NCI-H510A treated with DMSO at 0.1 percent for 48 hours (cell line): ENCODE results near the gene ERI3.
A peak's percentile ranks its signal among the peaks of the same experiment; 100 is the strongest.

Source experiments
- DNase-seq: peaks from one replicate; lab custom pipeline; 2025; lab: John Stamatoyannopoulos, UW

The ERI3 gene

GRCh38 chr1:44261171-44261817 lies 93.8 kb downstream of the ERI3 start:
- DNase-seq: peak; percentile 96

GRCh38 chr1:44260792-44261170 lies 94.3 kb downstream of the ERI3 start:
- no peak for DNase-seq

- DNase-seq: no peak
Measured at GRCh38 chr1:44259090-44259489, 96.0 kb downstream of the ERI3 start.

DNA sequence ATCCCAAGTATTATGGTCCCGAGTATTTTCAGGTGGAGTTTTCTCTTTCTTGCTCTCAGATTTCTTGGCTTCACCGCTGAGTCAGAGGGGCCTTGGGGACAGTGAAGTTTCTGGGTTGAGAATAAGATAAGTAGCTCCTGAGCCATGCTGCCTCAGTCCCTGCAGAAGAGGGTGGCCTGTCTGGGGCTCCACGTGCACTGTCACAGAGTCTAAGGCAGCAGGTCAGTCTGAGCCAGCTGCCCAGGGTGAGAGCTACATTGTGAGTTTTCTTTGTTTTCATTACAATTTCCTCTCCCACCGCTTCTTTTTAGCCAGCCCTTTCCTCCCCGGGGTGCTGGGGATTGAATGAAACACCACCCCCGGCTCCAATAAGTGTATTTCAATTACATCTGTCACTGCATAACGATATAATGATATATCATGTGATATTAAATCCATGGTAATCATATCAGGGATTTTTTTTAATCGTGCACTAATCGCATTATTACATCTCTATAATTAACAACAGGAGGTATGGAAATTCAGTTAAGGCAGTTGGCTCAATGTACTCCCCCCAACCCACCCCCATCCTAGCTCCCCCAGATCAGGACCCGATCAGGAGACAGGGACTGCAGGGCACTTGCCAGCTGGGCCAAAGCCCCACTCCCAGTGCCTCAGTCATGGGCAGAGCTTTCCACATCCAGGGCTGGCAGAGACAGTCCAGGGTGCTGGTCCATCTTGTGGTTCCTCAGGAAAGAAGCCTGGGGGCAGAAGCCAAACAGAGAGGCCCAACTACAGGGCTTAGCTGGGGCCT lies 98.1 kb downstream of the ERI3 start:
- DNase-seq: no peak

GRCh38 chr1:44254392-44254910 lies 100.6 kb downstream of the ERI3 start:
- no peak for DNase-seq

GRCh38 chr1:44251989-44252671 lies 102.9 kb downstream of the ERI3 start:
- DNase-seq: peak; percentile 83

DNA sequence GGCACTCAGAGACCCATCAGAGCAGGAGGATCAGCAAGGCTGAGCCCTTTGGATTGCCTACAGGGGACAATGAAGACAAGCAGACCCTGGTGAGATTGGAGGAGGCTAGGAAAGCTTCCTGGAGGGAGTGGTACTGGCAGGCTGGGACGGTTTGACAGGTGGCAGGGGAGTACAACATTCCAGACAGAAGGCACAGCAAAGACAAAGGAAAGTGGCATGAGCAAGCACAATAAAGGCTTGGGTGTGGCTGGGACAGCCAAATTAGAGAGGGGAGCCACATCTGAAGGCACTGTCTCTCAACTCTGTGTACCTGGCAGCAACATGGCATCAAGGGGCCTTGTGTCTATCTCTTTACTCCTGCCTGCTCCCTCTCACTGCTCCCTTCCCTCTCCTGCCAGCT lies 103.6 kb downstream of the ERI3 start:
- no peak for DNase-seq

- peak; percentile 96 for DNase-seq
Measured at GRCh38 chr1:44250068-44250781, 104.8 kb downstream of the ERI3 start.

- DNase-seq: peak; percentile 99
Measured at GRCh38 chr1:44249543-44249942, 105.5 kb downstream of the ERI3 start.

DNA sequence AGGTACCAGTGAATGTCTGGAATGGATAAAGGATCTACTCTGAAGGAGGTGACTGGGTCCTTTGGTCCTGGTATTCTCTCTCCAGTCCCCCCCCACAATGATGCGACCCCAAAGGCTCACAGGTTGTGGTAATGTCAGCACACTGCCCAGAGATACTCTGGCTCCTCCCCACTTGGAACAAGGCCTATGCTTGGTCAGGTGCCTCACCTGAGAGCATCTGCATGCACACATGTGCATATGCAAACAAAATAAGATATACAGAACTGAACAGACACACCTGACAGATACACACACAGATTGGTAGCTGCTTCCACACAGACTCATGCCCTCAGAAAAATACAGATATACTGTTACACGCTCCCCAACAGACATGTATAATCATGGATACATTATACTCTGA lies 108.3 kb downstream of the ERI3 start:
- DNase-seq: peak; percentile 94

- DNase-seq: no peak
Measured at GRCh38 chr1:44244986-44245385, 110.1 kb downstream of the ERI3 start.

- no peak for DNase-seq
Measured at GRCh38 chr1:44243782-44244495, 111.1 kb downstream of the ERI3 start.

- no peak for DNase-seq
Measured at GRCh38 chr1:44242746-44243145, 112.3 kb downstream of the ERI3 start.

DNA sequence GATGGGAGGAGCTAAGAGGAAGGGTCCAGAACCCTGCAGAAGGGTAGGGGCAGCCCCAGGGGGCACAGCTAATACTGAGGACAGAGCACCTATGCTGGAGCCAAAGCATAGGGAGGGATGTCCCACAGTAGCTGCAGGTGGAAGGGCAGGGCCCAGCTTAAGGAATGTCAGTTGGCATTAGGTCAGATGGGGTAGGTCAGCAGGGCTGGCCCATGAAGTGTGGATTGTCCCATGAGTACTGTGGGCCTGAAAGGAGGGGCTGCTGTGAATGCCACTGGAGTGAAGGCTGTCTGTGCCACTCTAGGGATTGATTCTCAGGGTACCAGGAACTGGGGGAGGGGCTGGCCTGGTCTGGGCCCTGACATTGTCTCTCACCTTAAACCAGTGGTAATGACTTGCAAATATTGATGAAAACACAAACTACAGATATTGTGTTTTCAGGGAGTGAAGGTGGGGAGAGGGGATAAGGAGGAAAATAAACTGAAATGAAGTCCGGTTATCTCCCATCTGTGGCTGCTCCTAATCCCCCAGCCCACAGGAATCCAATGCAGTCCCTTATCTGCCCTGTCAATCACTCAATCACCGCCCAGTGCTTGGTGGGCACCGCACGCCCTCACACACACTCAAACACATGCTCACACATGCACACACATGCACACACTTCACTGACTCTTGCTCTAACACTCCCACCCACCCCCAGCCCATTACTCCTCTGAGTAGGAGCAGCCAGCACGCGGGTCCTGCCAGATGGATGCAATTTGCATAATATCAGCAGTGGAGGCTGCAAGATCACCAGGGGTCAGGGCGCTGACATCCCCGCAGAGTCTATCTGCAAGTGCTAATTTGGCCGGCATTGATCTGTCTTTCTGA lies 114.0 kb downstream of the ERI3 start:
- no peak for DNase-seq

- DNase-seq: no peak
Measured at GRCh38 chr1:44239961-44240371, 115.1 kb downstream of the ERI3 start.

- DNase-seq: no peak
Measured at GRCh38 chr1:44239331-44239960, 115.6 kb downstream of the ERI3 start.

DNA sequence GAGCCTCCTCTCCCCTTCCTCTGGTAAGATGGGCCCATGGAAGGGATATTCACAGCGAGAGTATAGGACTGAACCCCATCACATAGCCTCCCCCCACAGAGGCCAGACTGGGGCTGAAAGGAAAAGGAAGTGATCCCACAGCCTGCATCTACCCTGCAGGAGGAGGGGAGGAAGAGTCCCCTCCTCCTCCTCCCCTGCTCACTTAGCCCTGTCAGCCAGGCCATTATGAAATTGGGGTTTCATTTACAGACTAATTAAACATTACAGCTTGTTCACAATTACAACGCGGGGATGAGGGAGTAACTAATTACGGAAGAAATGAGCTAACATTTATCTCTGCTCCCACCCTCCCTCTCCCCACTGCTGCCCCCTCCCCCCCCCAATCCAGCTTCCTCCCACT lies 116.4 kb downstream of the ERI3 start:
- DNase-seq: no peak

- peak; percentile 90 for DNase-seq
Measured at GRCh38 chr1:44237721-44238457, 117.2 kb downstream of the ERI3 start.
